Stimulated activated CD8-positive, alpha-beta memory T cell treated with anti-CD3 and anti-CD28 coated beads, Interleukin-4, amount 100 ng/mL, for 24 hours (primary cell): ENCODE results near the gene TCF7L1.
"Not testable (repeated sequence)": the region's sequence is repeated elsewhere in the genome, so short reads cannot be mapped to it uniquely, and the experiment has no call there.

Experiments
- DNase-seq: peaks from one replicate; pipeline ENCODE4 v3.0.0-alpha.2; 2020; ENCODE audit warnings: low read depth

The TCF7L1 gene

DNA sequence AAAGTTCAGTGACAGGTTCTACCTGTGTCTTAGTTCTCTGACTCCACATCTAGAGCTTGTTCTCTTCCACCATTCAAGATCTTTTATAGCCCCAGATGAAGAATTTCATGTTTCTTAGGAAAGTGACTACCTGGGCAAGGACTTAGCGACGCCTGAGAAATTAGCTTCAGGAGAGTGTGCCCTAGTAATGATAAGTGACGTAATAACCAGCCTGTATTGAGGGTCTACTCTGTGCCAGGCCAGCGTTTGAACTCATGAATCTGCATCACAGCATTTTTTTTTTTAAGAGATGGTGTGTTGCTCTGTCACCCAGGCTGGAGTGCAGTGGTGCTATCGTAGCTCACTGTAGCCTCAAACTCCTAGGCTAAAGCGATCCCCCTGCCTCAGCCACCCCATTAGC is 51.8 kb downstream of the TCF7L1 start:
- DNase-seq, result no peak

DNA sequence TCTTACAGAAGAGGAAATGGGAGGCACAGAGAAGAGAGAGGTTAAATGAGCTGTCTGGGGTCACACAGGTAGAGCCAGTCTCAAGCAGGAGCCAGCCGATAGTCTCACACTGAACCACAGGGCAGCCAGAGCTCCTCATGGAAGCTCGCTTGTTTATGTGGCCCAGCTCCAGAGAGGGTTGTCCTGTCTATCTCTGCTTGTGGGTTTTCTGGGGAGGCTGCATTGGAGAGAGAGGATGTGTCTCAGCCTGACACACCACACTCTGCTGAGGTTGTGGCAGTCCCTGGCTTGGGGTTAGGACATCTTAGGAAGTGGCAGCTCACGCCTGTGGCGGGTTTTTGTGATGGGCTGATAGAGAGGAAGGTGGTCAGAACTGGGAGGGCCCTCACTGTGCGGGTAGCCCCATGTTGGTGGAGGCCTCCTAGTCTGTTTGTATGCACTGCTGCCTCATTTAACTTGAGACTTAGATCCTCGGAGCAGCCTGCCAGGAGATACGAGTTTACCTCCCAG is 52.3 kb downstream of the TCF7L1 start:
- DNase-seq, result no peak

DNA sequence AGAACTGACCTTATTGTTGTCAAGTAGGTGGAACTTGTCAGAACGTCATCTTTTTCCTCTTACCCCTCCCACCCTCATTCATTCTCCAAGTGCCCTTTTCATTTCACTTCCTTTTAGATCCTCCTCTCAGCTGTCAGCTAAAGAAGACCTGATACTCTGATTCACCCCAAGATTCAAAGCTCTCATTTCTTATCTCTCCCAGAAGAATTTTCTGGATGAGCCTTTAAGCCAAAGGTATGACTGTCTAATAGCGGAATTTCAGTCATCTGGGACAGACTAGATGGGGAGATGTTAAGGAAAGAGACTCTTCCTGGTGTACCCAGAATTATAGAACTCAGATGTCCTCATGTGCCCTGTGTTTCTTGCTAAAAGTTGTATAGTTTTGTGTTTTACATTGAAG is 53.9 kb downstream of the TCF7L1 start:
- no peak for DNase-seq

DNA sequence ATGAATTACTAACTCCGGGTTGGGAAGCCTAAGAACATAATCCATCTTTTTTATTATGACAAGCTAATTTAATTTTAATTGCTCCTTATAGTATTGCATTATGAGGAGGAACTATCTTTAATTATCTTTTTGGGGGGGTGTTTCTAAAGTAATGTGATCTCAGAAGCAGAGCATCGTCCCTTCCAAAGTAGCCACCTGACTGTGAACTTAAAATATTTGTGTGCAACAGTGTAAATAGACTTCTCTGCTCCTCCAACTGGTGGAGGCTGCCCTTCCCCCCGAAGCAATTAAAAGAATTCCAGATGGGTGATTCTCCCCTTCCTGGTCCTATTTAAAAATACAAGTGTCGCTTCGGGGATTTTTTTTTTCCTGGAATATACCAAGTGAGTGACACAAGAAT is 55.7 kb downstream of the TCF7L1 start:
- no peak for DNase-seq

DNA sequence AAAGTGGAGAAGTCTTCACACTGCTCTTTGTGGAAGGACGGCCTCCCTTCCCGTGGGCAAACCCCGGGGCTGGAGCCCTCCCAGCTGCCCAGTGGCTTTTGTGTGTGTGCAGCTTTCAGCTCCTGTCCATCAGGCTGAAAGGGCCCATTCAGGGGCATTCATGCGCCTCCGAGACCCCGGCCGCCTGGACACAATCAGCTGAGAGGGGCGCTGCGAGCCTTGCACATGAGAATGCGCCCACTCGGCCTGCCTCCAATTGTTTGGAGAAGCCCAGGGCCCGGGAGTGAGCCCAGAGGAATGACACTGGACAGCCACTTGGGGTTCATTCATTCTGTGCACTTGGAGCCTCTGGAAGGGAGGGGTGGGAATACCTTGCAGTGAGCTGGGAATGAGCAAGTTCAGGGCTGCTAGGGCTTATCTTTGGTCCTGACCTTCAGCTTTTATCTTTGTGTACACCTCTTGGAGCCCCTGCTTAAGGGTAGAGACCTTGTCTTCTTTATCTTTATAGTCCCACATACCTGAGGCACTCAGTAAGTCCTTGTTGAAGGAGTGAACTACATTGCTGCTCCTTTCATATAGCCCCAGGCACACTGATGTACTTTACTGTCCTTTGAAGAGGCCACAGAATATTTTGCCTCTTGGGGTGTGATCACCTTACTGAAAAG is 56.5 kb downstream of the TCF7L1 start:
- DNase-seq, result no peak

DNA sequence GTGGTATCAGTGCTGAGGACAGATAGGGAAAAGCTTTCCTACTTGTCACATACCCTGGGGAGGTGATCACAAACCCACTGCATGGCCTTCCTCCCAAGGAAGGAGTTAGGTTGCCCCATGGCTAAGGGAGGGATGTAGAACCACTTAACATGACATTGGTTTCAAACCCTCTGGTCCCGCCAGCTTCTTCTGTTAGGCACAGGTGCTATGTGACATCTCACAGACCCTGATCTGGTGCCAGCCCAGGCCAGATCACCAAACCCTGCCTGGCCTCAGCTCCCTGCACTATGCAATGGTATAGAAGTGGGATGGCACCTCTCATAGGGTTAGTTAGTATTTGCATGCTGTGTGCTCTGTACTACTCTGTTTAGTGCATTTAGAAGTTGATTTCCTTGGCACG is 58.0 kb downstream of the TCF7L1 start:
- DNase-seq, result no peak

DNA sequence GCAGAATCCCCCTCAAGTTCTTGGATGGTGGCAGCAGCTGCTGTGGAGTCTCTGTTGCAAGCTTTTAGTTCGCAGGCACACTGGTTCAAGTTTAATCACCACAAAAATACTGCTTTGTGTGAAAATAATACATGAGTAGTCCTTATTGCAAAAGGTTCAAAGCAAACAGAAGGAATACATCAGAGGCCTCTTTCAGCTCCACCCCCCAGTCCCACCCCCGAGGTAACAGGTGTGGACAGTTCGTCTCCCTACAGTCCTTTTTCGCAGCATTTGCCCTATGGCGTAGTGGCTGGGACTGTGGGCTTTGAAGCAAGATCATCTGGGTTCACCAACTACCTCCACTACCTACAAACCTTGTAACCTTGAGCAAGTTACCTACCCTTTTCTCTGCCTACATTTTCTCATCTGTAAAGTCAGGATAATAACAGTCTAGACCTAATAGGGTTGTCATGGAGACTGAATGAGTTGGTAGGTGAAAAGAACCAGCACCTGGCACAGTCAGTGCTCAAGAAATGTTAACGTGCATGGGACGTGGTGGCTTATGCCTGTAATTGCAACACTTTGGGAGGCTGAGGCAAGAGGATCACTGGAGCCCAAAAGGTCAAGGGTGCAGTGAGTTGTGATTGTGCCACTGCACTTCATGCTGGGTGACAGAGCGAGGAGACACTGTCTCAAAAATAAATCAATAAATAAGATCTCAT is 61.7 kb downstream of the TCF7L1 start:
- no peak for DNase-seq

DNA sequence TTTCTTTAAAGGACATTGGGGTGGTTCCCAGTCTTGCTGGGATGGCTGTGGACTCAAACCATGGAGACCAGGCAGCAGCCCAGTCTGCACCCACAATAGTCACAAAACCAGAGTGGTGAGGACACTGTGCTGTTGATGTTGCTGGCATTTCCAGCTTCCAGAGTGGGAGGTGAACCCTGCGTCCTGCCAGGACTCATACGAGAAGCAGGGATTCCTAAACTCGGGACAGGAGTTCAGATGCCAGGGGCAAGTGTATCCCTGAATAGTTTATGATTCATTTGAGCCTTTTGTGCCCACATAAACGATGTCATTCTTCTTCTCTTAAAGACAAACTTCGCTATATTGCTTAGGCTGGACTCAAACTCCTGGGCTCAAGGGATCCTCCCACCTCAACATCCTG is 62.8 kb downstream of the TCF7L1 start:
- DNase-seq, result no peak

DNA sequence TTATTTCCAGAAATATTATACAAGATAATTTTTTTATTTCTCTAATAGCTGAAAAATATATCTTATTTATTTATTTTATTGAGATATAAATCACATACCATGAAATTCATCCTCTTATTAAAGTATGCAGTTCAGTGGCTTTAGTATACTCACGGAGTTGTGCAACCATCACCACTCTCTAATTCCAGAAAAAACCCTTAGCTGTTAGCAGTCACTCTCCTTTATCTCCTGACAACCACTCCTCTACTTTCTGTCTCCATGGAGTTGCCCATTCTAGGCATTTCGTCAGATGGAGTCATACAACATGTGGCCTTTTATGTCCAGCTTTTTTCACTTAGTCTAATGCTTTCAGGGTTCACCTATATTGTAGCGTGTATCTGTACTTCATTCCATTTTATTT is 66.5 kb downstream of the TCF7L1 start:
- no peak for DNase-seq

DNA sequence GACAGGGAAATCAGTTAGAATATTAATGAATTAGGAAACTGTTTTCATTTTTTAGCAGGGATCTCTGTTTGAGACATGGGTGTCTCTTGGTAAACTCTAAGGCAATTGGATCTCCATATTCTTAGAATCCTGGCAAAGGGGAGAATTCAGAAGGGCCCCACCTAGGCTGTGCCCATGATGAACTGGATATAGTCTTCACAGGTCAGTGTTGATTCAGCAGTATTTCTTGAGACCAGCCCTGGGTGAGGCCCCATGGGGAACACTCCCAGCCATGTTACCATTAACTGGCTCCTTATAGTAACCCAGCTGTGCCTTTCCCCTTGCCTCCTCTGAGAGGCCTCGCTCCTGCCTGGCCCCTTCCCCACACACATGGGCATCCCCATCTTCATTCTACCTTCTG is 76.7 kb downstream of the TCF7L1 start:
- DNase-seq, result no peak

DNA sequence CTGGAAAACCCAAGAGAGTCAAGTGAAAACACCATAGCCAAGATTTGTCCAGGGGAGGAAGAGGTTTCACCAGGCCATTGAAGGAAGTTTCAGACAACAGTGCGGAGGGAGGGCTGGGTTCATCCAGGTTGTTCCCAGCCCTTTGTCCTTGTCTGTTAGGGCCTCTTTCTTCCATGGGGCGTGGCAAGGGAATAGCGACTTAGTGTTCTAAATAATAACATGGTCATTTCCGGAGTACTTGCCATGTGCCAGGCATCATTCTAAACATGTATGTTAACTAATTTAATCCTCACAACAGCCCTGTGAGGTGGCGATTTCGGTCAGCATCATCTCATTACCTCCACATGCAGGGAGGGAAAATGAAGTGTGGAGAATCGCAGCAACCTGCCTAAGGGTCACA is 77.3 kb downstream of the TCF7L1 start:
- DNase-seq, result no peak

DNA sequence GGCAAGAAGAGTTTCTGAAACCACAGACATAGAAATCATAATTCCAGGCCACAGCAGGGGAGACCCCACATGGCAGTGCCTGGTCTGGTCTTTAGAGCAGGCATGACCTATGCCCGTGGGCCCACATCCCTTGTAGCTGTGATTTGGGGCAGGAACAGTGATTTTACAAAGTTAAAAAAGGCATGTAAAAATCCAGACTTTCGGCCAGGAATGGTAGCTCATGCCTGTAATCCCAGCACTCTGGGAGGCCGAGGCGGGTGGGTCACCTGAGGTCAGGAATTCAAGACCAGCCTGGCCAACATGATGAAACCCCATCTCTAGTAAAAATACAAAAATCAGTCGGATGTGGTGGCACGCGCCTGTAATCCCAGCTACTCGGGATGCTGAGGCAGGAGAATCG is 78.4 kb downstream of the TCF7L1 start:
- not testable (repeated sequence) for DNase-seq

DNA sequence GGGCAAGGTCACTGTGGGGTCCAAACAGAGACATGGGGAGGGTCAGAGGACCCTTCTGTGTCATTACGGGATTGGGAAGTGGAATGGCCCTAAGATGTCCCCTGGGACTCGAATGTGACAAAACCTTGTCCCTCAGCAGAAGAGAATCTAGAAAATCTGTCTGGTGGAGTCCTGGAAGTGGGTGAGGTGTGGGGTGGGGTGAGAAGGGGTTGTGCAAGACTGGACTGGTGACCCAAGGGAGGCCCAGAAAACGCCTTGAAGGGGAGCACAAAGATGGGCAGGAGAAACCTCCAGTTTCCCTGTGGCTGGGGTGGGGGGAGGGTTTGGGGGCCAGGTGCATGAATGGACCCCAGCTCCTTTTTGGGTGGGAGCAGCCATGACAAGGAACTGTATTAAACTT is 79.6 kb downstream of the TCF7L1 start:
- DNase-seq, result no peak

DNA sequence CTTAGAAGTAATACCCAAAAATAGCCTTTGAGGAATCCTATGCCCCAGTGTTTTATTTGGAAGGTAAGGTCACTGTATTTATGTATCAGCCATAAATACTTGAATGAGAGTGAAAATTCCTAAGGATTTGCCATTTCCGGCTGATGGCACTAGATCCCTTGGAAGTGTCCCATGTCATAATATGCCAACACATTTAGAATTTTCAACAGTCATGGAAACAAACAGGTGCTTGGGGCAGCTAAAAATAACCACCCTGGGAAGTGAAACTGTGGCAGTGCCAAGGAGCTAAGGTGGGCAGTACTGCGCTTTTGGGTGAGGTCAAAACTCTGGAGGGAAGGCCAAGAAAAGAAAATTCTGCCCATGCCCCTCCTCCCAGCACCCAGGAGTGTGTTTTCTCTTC is 80.2 kb downstream of the TCF7L1 start:
- DNase-seq, result no peak

DNA sequence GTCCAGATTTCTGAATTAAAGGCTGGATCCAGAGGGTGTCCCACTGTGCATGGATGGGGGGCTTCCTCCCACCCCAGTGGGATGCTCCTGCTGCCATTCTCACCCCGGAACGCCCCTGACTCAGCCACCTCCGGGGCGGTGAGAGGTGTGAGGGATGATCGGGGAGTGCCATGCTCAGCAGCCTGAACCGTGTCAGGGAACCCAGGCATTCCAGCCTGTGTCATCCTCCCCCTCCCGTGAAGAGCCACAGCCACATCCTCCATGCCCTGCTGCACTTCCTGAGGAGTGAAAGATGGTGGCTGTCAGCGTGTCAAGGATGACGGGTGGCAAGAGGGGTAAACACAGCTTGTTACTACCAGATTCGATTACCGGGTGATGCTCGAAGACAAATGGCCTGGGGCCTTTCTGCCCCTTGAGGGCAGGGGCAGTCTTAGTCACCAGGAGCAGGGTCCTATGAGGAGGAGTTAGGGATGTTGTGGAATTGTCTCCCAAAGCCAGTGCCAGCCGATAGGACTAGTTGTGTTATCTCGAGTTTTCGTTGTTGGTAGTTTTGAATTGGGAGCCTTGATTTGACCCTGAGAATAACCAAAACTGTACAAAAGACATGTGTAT is 80.8 kb downstream of the TCF7L1 start:
- DNase-seq, result no peak

DNA sequence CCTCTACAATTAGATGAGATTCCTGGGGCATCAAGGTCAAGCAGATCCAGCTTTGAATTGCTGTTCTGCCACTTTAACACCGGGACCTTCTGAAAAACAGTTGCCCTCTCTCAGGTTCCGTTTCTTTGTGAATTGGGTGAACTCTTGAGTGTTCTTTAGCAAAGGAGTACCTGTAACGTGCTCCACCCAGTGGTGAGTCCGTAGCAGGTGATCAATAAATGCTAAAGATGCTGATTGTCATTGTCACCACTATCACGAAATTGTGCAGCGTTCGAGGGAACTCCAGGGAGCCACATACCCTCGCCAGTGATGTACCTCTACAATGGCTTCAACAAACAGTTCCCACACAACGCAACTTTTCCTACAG is 81.9 kb downstream of the TCF7L1 start:
- no peak for DNase-seq

DNA sequence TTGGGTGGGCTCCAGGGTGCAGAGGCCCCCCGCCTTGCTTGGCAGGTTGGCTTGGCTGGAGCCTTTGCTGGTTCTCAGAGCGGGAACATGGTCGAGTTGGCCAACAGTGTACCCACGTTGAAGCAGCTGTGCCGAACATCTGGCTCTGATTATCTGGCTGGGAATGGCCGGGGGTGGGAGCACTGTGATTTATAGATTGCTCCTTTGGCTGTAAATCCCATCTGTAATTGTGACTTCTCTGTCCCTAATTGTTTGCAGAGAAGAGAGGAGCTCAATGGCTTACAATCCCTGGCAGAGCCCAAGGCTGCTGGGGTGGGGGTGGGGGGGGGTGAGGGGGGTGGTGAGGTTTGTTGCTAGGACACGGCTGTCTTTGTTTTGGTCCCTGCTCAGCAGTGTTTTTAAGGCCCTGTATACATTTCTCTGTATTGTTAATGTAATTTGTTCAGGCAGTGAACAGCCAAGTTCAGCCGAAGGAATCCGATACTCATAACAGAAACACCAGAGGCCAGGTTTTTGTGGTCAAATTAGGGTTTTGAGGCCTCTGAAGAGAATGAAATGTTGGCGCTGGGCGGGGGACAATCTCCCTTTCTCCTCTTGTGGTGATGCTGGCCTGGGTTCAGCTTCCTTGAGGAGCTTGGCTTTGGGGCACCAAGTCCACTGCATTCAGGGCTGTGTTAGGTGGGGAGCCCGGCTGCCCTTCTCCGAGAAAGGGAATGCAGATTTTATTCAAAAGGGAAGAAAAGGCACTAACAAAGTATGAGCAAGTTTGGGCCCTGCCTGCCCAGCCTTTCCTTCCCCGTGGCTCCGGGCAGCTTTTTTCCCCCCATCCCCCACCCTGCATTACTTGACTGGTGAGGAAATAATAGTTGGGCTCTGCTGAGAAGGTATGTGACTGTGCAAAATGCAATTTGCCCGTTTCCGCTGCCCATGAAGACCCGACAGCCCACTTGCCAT is 82.5 kb downstream of the TCF7L1 start:
- DNase-seq, result no peak

DNA sequence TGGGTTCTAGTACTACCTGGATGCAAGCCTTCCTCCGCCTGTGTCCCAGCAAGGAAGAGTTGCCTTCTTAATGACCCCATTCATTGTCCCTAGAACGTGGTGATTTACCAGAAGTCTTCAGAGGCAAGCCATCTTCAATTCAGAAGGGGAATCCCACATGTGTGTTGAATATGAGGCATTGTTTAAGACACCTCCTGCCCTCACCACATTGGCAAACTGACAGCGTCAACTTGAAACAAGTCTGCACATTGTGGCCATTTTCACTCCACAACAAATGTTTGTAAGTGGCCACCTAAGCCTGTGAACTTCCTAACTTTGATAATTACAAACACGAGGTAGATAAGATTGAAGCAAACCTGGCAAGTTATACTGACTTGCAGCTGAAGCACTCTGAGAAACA is 83.7 kb downstream of the TCF7L1 start:
- DNase-seq, result no peak

DNA sequence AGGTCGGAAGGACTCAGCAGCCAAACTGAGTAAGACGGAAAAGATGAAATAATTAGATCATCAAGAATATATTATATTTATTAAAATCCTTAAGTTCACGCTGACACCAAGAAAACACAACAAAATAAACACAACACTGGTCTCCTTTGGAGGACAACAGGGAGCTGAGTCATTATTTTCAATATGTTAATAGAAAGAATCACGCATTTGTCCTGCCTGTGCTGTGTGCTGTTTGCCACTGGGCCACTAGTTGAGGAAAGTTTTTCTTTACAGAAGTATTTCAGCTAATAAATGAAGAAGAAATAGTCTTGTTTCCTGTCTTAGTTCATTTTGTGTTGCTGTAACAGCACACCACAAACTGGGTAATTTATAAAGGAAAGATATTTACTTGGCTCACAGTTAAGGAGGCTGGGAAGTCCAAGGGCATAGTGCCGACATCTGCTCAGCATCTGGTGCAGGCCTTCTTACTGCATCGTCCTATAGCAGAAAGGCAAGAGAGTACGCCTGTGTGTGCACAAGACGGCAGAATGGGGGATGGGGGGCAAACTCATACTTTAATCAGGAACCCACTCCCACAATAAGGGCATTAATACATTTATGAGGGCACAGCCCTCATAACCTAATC is 88.0 kb downstream of the TCF7L1 start:
- DNase-seq, result no peak

DNA sequence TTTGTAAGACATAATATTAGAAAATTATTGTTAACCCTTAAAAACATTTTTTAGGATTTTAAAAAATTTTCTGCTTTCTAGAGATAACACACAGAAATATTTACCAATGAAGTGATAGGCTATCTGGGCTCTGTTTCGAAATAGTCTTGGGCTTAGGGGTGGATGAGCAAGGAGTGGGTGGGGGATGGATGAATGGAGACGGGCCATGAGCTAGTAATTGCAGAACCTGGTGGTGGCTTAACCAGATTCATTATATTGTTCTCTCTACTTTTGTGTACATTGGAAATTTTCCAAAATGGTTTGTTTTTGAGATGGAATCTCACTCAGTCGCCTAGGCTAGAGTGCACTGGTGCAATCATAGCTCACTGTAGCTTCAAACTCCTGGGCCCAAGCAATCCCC is 89.6 kb downstream of the TCF7L1 start:
- DNase-seq, result no peak

DNA sequence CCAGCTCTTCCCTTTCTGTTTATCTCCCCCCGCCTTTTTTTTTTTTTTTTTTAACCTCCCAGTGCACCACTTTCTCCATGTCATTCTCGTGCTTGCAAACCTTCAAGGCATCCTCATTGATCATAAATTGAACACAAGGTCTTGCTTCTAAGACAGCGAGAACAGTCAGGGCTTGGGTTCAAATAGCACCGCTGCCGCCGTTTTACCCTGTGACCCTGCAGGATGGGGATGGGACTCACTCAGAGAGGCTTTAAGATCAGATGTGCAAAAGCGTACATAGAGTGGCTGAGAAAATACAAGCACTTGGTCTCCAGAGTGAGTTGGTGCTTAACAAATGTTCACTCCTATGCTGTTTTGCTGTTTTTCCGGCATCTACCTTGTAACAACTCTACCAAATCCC is 93.6 kb downstream of the TCF7L1 start:
- DNase-seq, result no peak
